Muscle layer of duodenum (tissue), 2 donors: ENCODE results near the gene ARID1B.
"Not testable (repeated sequence)": the region's sequence is repeated elsewhere in the genome, so short reads cannot be mapped to it uniquely, and the experiment has no call there.

Source experiments
- H3K27ac ChIP-seq: one replicate; pipeline ENCODE4 v1.7.0; 2013; ENCODE audit warnings: mild to moderate bottlenecking, low read length
- H3K27me3 ChIP-seq: one replicate; pipeline ENCODE4 v1.7.0; 2013; ENCODE audit warnings: low read depth, mild to moderate bottlenecking, control low read depth, low read length
- H3K36me3 ChIP-seq, 2 donors: one replicate each; pipeline ENCODE4 v1.7.0; 2013; ENCODE audit warnings: low read length in 2 of 2, control low read depth in 1 of 2, mild to moderate bottlenecking in 1 of 2; ENCODE audit not compliant: insufficient read depth in 2 of 2, control insufficient read depth in 1 of 2
- H3K4me1 ChIP-seq, 2 donors: one replicate each; pipeline ENCODE4 v1.7.0; 2013; ENCODE audit warnings: low read length in 2 of 2, mild to moderate bottlenecking in 2 of 2, control low read depth in 1 of 2, moderate library complexity in 1 of 2; ENCODE audit not compliant: insufficient read depth in 2 of 2, control insufficient read depth in 1 of 2
- H3K4me3 ChIP-seq, 2 donors: one replicate each; pipeline ENCODE4 v1.7.0; 2013; ENCODE audit warnings: low read length in 2 of 2, low read depth in 1 of 2, mild to moderate bottlenecking in 1 of 2
- H3K9me3 ChIP-seq, 2 donors: one replicate each; pipeline ENCODE4 v1.7.0; 2013; ENCODE audit warnings: low read length in 2 of 2, control low read depth in 1 of 2, mild to moderate bottlenecking in 1 of 2; ENCODE audit not compliant: control insufficient read depth in 1 of 2
- donor health status: healthy.

The ARID1B gene

DNA sequence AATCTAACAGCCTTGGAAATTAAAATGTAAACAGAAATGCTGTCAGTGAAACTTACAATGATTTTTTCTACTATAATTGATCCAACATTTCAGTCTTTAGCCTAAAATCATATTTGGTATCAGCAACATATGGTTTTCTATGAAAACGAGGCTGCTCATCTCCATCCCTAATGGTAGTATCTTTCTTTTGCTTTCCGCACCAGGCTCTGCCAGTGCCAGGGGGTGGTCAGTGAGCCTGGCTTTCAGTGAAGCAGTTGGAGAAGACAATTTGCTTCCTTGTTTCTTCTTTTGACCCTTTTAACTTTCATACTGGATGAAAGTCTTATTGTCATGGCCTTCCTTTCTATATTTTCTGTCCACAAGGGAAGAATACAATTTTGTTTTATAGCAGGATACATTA, 258.4 kb downstream of the ARID1B start:
- Histone ChIP-seq H3K4me1 (peaks cover 12 to 32% of the 10 kb centered on the region in 2 donors), H3K27ac (no peak overlapping the region), H3K36me3 (no peaks in the 10 kb centered on the region), H3K27me3 (no peaks in the 10 kb centered on the region), H3K4me3 (no peak overlapping the region), H3K9me3 (no peaks in the 10 kb centered on the region)

DNA sequence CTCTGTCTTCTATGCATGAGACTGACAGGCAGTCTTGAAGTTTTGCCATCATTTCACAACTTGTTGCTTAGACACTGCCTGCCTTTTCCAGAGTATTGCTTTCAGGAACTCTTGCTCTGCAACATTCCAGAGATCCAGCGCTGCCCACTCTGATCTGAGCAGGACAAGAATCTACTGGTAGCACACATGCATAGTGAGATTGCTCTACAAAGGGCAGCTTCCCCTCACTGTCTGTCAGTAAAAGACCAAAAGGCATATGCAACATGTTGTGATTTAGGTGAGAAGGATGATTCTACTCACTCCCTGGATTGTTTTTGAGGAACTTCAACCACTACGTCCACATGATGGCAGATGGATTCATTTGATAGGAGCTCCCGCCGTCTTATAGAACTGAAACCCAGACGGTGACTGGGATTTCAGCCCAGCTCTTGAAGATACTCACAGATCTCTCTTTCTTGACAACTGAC, 259.1 kb downstream of the ARID1B start:
- no peak overlapping the region for H3K27ac ChIP-seq
- H3K4me3 ChIP-seq, result no peak overlapping the region
- no peaks in the 10 kb centered on the region for H3K36me3 ChIP-seq
- H3K27me3 ChIP-seq, result no peaks in the 10 kb centered on the region
- H3K4me1 ChIP-seq, result peaks cover 12 to 32% of the 10 kb centered on the region in 2 donors
- no peaks in the 10 kb centered on the region for H3K9me3 ChIP-seq

DNA sequence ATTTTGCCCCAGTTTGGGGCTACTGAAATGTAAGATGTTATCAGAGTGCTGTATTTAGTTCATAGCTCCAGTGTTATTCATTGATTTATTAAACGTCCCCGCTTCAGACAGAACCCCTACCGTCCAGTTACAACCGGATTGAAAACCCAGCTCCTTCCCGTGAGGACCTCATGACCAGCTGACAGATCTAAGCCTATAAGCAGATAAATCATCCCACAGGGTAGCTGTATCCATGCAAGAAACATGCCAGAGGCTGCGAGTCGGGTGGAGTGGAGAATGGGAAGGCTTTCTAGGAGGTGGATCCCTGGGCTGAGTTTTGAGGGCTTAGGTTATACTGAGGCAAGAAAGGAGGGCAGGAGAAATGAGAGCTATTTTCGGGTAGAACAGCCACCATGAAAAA, 260.0 kb downstream of the ARID1B start:
- Histone ChIP-seq H3K4me3 (no peak overlapping the region), H3K27ac (no peak overlapping the region), H3K9me3 (no peaks in the 10 kb centered on the region), H3K4me1 (peaks cover 12 to 32% of the 10 kb centered on the region in 2 donors), H3K36me3 (no peaks in the 10 kb centered on the region), H3K27me3 (no peaks in the 10 kb centered on the region)

DNA sequence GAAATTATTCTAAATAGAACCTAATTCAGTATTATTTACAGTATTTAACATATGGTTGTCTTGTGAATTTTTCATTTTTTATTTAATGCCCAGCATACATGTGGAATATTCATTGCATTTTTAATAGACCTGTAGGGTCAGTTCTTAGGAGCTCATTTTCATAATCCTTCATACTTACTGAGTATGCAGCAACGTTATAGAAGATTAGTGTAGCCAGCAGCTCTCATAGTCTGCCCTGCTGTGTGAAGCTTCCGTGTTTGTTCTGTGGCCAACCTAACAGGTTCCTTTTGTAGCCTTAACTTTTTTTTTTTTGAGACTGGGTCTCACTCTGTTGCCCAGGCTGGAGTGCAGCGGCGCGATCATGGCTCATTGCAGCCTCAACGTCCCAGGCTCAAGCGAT, 261.4 kb downstream of the ARID1B start:
- no peak overlapping the region for H3K27ac ChIP-seq
- H3K4me1 ChIP-seq, result peaks cover 12 to 26% of the 10 kb centered on the region in 2 donors

DNA sequence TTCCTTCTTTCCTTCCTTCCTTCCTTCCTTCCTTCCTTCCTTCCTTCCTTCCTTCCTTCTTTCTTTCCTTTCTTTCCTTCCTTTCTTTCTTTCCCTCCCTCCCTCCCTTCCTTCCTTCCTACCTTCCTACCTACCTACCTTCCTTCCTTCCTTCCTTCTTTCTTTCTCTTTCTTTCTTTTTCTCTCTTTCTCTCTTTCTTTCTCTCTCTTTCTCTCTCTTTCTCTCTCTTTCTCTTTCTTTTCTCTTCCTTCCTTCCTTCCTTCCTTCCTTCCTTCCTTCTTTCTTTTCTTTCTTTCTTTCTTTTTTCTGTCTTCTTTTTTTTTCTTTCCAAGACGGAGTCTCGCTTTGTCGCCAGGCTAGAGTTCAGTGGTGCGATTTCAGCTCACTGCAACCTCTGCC, 262.5 kb downstream of the ARID1B start:
- not testable (repeated sequence) for H3K4me3 ChIP-seq, H3K36me3 ChIP-seq, H3K9me3 ChIP-seq, H3K27ac ChIP-seq, H3K27me3 ChIP-seq
- H3K4me1 ChIP-seq, result peaks cover 12 to 17% of the 10 kb centered on the region in 2 donors

More for the DNA sequence above, 261.4 kb downstream of the ARID1B start:
- Histone ChIP-seq H3K36me3 (no peaks in the 10 kb centered on the region), H3K9me3 (no peaks in the 10 kb centered on the region), H3K27me3 (no peaks in the 10 kb centered on the region), H3K4me3 (no peak overlapping the region)

DNA sequence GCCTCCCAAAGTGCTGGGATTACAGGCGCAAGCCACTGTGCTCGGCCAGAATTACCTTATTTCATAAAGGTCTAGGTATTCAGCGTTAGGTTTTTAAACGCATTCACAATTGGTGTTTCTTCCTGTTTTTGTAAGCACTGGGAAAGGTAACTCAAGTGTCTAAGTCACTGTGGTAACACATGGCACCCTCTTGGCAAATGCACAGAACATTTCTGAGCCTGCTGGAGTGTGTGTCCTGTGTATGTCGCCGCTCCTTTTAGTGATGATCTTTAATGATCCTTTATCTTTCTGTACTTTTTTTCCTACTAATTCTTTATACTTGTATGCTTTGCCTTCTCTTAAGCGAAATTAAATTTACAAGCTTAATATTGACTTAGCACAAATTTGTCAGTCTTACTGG, 263.0 kb downstream of the ARID1B start:
- Histone ChIP-seq H3K9me3 (no peaks in the 10 kb centered on the region), H3K4me3 (no peak overlapping the region), H3K4me1 (peaks cover 12 to 14% of the 10 kb centered on the region in 2 donors), H3K27ac (no peak overlapping the region), H3K27me3 (no peaks in the 10 kb centered on the region), H3K36me3 (no peaks in the 10 kb centered on the region)

DNA sequence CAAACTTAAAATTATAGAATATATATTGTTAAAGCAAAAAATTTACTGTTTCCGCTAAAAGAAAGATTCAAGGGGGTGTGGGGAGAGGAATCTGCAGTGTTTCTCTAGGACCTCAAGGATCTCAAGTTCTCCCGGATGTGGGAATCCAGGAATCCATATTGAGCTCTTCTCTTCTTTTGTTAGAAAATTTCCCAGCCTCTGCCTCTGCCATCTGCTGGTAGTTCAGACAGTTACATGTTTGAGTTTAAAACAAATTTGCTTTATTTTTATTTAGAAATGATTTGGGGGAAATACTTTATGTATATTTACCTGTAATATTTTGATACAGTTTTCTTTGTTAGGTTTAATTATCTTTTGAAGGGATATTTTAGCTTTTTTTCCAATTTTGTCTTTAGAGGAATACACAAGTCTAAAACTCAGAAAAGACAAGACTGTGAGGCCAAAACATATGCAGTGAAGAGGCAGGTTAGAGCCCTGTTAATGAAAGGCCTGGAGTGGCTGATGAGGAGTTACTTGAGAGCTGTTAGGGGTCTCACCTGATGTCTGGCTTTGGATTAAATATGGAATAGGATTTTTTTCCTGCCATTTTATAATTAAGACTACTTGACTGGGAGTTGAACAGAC, 268.8 kb downstream of the ARID1B start:
- H3K4me1 ChIP-seq, result peaks cover 0 to 17% of the 10 kb centered on the region in 2 donors
- no peaks in the 10 kb centered on the region for H3K27me3 ChIP-seq
- H3K36me3 ChIP-seq, result no peaks in the 10 kb centered on the region
- no peak overlapping the region for H3K27ac ChIP-seq
- H3K9me3 ChIP-seq, result no peaks in the 10 kb centered on the region
- no peak overlapping the region for H3K4me3 ChIP-seq

DNA sequence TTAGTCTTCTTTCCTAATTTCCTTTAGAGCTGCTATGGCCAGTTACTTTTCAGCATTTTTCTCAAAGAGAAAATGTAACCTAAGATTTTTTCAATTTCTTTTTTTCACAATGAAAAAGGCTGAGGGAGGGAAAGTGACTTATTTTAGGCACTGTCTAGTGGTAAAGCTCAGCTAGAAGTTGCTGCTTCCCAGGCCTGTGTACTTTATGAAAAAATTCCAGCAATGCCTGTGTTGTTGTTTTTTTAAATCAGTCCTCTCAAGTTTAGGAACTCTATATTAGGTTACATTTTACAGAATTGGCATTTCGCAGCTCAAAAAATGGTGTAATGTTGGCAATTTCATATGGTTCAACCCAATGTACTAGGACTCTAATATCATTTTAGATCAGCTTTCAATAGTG, 269.6 kb downstream of the ARID1B start:
- Histone ChIP-seq H3K4me3 (no peak overlapping the region), H3K27me3 (no peaks in the 10 kb centered on the region), H3K27ac (no peak overlapping the region), H3K4me1 (peaks cover 0 to 20% of the 10 kb centered on the region in 2 donors), H3K36me3 (no peaks in the 10 kb centered on the region), H3K9me3 (no peaks in the 10 kb centered on the region)

DNA sequence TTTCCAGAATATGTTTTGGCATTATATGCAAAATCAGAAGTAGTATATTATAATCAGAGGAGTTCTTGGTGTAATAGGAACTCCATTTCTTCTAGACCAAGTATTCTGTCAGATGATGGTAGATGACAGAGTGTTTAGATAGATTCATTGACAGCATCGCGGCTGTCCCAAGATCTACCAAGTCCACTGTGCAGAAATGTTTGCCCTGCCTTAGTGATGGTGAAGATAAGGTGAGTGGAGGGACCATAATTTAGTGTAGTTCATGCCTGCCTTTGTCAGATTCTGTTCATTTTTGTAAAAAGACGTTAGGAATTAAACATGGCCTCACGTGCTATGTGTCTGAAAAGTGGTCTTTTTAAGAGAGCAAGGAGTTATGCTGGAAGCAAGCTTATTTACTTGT, 270.1 kb downstream of the ARID1B start:
- Histone ChIP-seq H3K27me3 (no peaks in the 10 kb centered on the region), H3K4me3 (no peak overlapping the region), H3K27ac (no peak overlapping the region), H3K9me3 (no peaks in the 10 kb centered on the region), H3K4me1 (peaks cover 0 to 20% of the 10 kb centered on the region in 2 donors), H3K36me3 (no peaks in the 10 kb centered on the region)

DNA sequence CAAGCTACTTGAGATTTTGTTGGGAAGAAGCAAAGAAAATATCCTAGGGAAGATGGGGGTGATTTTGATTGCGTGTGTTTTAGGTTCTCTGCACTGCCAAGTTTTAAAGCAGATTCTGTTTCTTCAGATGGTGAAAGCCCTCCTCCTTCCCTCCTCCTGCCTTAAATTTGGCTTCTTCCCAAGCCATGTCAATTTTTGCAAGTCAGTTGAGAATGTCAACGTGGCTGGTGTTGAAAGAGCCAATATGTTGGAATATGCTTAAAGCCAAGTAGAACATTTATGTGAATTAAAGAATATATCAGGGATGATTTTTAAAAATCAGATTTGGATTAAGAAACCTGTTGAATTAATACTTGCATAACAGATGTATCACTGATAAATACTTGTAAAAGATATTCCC, 270.8 kb downstream of the ARID1B start:
- Histone ChIP-seq H3K4me1 (peaks cover 0 to 20% of the 10 kb centered on the region in 2 donors), H3K36me3 (no peaks in the 10 kb centered on the region), H3K9me3 (no peaks in the 10 kb centered on the region), H3K4me3 (no peak overlapping the region), H3K27ac (no peak overlapping the region), H3K27me3 (no peaks in the 10 kb centered on the region)

DNA sequence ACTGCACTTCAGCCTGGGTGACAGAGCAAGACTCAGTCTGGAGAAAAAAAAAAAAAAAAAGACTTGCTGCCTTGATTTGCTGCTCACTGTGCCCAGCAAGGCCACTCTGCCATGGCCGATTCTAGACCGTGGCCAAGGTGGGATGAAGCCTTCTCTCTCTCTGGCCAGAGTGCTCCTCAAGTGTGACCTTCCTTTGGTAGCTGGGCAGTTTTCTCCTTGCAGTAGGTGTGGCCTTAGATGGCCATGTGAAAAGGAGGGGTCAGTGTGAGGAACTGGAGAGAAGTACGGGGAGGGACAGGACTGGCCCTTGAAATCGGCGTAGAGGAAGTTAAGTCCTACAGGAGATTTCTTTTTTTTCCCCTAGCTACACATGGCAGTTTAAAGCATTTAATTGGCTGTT, 272.0 kb downstream of the ARID1B start:
- no peaks in the 10 kb centered on the region for H3K9me3 ChIP-seq
- no peaks in the 10 kb centered on the region for H3K36me3 ChIP-seq
- no peaks in the 10 kb centered on the region for H3K27me3 ChIP-seq
- no peak overlapping the region for H3K4me3 ChIP-seq
- H3K27ac ChIP-seq, result no peak overlapping the region
- H3K4me1 ChIP-seq, result peaks cover 0 to 20% of the 10 kb centered on the region in 2 donors
